Measurements from ENCODE around the gene MBD5.

MBD5 gene

DNA sequence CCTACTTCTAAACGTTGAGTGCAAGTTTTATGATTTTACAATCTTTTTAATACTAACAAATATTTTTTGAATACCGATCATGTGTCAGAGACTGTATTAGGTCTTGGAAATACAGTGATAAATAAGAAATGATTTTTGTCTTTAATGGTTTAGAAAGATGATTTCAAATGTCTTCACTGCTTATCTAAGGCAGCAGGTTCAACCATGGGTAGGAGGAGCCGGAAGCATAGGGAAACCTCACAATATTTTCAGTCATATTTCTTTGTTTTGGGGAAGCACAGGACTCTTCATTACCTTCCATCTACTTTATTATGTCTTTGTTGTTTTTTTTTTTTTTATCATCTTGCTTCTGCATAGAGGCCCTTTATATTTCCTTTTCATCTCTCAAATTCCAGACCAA is 458.5 kb downstream of the MBD5 start:
- no peak for DNase-seq (ENCODE audit: low spot score)

GRCh38 chr2:148483665-148484064 is 462.8 kb downstream of the MBD5 start:
- peak; percentile 5 for DNase-seq (ENCODE audit: low spot score)

DNA sequence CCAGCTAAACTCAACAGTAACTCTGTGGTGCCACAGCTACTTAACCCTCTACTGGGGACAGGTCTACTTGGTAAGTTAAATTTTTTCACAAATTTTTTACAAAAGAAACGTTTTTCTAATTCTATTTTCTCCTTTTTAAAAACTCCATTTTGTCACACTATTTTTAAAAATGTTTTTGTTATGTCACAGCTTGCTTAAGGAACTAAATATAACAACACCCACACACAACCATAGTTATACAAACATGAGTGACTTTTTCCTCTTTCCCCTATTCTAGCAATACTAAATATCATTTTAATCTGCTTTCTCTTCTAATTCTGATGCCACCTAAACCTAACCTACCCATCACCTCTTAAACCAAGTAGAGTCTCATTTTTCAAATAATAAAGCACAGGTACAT is 463.2 kb downstream of the MBD5 start:
- no peak for DNase-seq (ENCODE audit: low spot score)

- DNase-seq (ENCODE audit: low spot score): no peak
Measured at GRCh38 chr2:148486655-148487054, 465.8 kb downstream of the MBD5 start.

GRCh38 chr2:148487439-148487838 is 466.5 kb downstream of the MBD5 start:
- no peak for DNase-seq (ENCODE audit: low spot score)

DNA sequence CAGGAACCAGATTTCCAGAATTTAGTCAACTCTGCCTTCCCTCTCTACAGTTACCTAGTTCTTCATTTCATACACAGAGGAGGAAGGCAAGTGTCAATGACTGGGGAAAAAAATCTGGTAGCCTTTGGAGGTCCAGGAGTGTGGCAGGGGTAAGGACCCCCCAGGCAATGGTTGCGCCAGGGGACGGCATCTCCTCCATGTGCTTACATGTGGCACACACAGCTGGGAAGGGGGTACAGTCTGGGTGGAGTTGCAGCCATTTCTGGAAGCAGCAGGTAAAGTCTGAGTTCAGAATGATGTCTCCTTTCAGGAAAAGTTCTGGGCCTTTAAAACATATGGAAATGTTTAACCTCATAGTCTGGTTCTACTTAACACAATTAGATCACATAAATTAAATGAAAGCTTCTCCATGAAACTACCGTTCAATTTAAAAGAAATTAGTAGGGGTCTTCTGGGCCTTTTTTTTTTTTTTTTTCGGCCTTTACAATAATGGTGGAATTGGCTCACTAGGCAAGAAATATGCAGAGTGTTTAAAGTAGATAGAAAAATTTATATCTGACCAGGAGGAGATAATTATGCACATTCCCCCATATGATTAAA is 470.0 kb downstream of the MBD5 start:
- DNase-seq (ENCODE audit: low spot score): no peak

DNA sequence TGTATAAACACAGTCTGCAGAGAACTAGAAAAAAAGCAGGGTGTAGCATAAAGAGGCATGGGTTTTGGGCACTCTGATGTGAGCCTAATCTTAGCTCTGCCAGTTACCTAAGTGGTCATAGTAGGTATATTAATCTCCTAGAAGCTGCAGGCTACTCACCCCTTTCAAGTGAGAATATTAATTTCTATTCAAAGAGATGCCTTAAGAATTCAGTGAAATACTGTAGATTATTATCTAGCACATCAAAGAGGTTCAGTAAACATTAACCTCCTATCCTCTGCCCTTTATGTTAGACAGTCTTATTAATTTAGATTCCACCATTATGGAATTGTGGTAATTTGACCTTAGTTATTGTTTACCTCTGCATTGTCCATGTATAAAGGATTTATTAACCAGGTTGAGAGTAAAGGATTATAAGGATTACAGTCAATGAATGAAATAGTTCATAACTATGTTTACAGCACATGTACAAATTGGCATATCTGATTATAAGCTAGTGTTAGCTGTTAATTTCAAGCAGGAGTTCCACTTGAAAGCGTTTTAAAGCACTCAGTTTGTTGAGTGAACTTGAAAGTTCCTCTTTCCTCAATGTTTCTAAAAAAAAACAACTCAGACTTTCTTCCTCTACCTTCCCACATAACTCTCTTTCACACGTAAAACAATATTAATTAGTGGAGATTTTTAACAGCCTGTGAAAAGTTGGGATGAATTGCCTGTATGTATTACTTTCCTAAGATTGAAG is 473.1 kb downstream of the MBD5 start:
- no peak for DNase-seq (ENCODE audit: low spot score)

- DNase-seq (ENCODE audit: low spot score): no peak
Measured at GRCh38 chr2:148495586-148495985, 474.7 kb downstream of the MBD5 start.

DNA sequence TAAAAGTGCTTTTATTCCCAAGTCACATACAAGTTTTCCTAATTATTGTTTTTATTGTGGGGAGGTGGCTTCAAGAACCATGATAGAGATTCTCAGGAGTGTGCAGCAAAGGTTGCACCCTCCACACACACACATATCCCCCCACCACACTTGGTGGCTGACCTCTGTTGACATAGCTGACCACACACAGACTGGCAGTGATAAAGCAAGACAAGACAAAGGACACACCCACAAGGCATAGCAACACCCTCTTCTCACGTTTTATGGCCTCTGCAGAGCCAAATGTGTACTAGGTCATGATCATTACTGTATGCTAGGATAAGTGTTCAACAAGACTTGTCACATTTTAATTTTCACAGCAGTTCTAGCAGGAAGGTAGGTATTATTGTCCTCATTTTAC is 480.7 kb downstream of the MBD5 start:
- DNase-seq (ENCODE audit: low spot score): no peak

DNA sequence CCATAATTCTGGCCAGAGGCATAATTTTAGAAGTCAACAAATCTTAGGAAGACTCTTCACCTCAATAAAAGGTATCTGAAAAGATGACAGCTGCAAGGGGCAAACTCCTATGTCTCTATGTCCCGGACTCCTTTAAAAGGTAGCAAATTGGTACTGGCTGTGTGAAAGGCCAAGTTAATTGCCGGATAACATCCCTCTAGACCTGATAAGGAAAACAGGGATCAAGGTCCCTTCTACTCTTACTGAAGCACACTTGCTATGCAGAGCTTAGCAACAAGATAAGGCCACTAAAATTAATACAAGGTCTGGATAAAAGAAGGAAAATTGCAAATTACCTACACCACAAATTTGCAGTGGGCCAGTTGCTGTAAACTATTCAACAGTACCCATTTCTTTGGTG is 482.6 kb downstream of the MBD5 start:
- no peak for DNase-seq (ENCODE audit: low spot score)

DNA sequence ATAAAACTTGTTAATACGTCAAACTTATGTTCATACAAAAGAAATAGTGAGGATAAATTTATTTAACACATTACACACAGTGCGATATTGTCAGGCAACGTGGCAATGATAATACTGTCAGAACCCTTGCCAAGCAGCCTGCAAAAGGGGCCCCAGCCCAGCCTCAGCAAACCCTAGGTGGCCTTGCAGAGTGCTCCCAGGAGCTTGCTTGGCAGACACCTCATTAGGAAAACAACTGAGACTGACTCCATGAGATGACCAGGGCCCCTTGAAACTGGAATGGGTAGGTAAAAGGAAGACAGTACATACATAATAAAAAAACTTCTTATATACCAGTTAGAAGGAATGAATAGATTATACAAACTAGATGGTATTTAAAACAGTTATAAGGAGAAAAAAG is 487.1 kb downstream of the MBD5 start:
- DNase-seq (ENCODE audit: low spot score): no peak

DNA sequence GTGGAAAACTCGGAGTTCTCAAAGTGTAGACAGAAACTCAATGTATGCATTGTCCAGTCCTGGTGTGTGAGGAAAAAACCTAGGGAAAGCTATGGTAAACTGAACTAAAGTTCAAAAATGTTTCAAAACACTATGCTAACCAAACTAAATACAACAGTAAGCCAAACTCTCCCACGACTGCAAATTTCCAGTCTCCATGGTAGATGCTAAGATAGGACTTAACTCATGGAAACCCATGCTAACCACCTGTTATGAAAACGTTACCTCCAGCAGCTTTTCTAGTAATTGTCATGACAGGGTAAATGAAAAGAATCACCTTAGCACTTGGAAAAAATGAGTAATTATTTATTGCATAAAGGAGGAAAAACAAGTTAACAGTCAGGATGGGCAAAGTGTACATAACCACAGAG is 488.0 kb downstream of the MBD5 start:
- no peak for DNase-seq (ENCODE audit: low spot score)

- DNase-seq (ENCODE audit: low spot score): peak; percentile 88
Measured at GRCh38 chr2:148509288-148509902, 488.5 kb downstream of the MBD5 start.

DNA sequence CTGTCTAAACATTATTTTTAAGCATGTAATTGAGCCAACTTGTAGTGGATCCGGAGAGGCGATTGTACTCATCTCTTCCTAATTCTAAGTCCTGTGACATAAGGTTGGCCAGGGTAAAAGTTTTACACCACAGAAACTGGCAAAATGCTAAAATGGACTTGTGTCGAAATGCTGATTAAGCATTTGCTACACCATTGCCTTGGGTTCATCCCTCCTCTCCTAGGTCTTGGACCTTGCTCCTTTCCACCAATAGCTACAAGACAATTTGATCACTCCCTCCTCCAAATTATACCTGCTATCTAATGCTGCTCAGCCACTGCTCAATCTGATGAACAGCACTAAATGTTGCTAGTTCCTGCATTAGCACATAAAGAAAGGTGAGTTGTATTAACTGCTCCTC is 491.0 kb downstream of the MBD5 start:
- no peak for DNase-seq (ENCODE audit: low spot score)

- no peak for DNase-seq (ENCODE audit: low spot score)
Measured at GRCh38 chr2:148512501-148512900, 491.6 kb downstream of the MBD5 start.

GRCh38 chr2:148513427-148513826 is 492.5 kb downstream of the MBD5 start:
- DNase-seq (ENCODE audit: low spot score): no peak

GRCh38 chr2:148515120-148515519 is 494.2 kb downstream of the MBD5 start:
- DNase-seq (ENCODE audit: low spot score): no peak

DNA sequence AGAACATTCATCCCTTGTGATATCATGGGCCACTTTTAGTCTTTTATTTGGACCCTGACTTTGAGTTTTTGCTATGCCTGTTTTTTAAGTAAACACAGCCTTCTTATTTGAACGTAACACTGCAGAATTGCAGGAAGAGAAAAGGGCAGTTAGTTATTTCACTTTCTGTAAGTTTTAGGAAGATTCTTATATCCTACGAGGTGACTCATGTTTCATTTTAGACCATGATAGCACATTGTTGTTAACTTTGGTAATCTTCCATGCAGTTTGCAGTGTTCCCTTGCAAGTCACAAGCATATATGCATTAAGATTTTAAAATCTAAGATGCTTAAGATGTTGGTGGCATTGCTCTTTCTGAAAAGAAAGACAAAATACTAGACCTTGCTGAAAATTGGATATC is 495.1 kb downstream of the MBD5 start:
- DNase-seq (ENCODE audit: low spot score): no peak

DNA sequence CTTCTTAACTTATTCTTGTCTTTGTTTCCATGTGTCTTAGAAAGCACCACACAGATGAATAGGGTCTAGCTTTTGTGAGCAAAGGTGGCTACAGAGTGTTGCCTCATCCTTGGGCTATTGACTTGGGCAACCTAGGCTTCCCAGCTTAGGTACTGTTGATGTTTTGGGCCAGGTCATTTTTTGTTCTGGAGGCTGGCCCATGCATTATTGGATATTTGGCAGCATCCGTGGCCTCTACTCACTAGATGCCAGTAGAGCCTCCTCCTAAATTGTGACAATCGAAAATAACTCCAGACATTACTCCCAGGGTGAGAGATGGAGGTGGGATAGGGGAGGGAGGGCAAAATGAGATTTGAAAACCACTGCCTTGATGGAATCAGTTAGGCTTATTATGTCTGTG is 496.4 kb downstream of the MBD5 start:
- no peak for DNase-seq (ENCODE audit: low spot score)

- DNase-seq (ENCODE audit: low spot score): no peak
Measured at GRCh38 chr2:148517822-148518221, 496.9 kb downstream of the MBD5 start.

DNA sequence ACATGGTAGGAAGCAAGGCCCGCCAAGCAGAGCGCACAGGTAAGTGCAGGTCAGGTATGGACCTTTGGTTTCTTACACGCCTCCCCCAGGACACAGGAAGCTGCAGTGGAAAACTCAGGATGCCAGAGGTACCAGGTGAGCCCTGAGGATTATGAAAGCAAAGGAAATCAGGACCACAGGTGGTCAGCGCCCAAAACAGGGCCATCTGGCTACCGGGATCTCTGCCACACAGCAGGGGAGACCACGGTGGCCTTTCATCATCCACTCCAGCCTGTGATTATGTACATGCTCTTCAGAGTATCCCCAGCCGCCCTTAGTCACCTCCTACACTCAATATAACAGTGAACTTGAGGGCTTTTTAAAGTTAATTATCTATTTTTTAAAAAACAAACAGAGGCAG is 498.1 kb downstream of the MBD5 start:
- no peak for DNase-seq (ENCODE audit: low spot score)

GRCh38 chr2:148521181-148521580 is 500.3 kb downstream of the MBD5 start:
- no peak for DNase-seq (ENCODE audit: low spot score)

DNA sequence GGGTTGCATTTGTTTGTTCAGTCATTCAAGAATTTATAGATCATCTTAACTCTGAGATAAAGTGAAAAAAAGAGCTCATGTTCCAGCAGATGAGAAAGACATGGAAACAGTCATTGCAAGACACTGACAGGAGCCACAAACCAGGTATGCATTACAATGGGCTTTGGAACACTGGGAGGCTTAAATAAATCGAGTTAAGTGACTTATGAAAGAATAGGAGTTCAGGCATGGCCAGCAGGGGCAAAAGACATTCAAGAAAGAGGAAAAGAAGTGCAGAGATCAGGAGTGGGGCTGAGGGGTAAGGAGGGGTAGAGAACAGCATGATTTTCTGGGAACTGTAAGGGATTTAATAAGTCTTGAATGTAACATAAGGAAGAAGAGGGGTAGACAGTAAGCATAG is 502.4 kb downstream of the MBD5 start:
- DNase-seq (ENCODE audit: low spot score): no peak

- no peak for DNase-seq (ENCODE audit: low spot score)
Measured at GRCh38 chr2:148524519-148524919, 503.6 kb downstream of the MBD5 start.
